Left ventricle myocardium inferior (tissue), 1 donor: ENCODE results near the gene FASN. TPM values are rescaled to one million over a fixed set of nuclear protein-coding genes. Genes with fewer than 3 reads are reported as not detected.
A peak's percentile ranks its signal among the peaks of the same experiment; 100 is the strongest.

Experiments used
- DNase-seq: peaks from one replicate; pipeline ENCODE4 v3.0.0-alpha.2; 2020
- H3K27ac ChIP-seq: fragments of 200-600 bp; replicated peaks from 2 replicates; pipeline ENCODE4 v1.8.0; 2021
- H3K27me3 ChIP-seq: fragments of 200-600 bp; 2 replicates; pipeline ENCODE4 v1.8.0; 2021; ENCODE audit warnings: low read depth
- H3K36me3 ChIP-seq: fragments of 200-600 bp; 2 replicates; pipeline ENCODE4 v1.8.0; 2021
- H3K4me1 ChIP-seq: fragments of 200-600 bp; 2 replicates; pipeline ENCODE4 v1.8.0; 2021
- H3K4me3 ChIP-seq: fragments of 200-600 bp; 2 replicates; pipeline ENCODE4 v1.8.0; 2021; ENCODE audit warnings: mild to moderate bottlenecking, moderate library complexity
- H3K9me3 ChIP-seq: fragments of 200-600 bp; replicated peaks from 2 replicates; pipeline ENCODE4 v1.8.0; 2021
- intact Hi-C: fragments of 100-400 bp; cut with micrococcal nuclease; formaldehyde crosslinking; loops from one replicate; pipeline ENCODE4 v1.11.0; 2022
- total RNA-seq: library from RNA; stranded (reverse); fragmentation: NEBNext Ultra II Directional; extraction: Animal tissue kit (Norgen Biotek cat#: 25700); gene quantifications from one replicate; pipeline ENCODE4 v1.2.1, GENCODE V29; 2021
- TF ChIP-seq, protein P1 (sequence below): fragments of 200-600 bp; IDR thresholded peaks from 2 replicates; pipeline ENCODE4 v1.8.0; 2021; ENCODE audit warnings: antibody characterized with exemption, mild to moderate bottlenecking, borderline replicate concordance
- donor health status: DM: no; HTN: yes; CAD: no; lungs with severe emphysema.

Gene FASN
- total RNA-seq, 1 donor from 2014 or later = 13.6 TPM

DNA sequence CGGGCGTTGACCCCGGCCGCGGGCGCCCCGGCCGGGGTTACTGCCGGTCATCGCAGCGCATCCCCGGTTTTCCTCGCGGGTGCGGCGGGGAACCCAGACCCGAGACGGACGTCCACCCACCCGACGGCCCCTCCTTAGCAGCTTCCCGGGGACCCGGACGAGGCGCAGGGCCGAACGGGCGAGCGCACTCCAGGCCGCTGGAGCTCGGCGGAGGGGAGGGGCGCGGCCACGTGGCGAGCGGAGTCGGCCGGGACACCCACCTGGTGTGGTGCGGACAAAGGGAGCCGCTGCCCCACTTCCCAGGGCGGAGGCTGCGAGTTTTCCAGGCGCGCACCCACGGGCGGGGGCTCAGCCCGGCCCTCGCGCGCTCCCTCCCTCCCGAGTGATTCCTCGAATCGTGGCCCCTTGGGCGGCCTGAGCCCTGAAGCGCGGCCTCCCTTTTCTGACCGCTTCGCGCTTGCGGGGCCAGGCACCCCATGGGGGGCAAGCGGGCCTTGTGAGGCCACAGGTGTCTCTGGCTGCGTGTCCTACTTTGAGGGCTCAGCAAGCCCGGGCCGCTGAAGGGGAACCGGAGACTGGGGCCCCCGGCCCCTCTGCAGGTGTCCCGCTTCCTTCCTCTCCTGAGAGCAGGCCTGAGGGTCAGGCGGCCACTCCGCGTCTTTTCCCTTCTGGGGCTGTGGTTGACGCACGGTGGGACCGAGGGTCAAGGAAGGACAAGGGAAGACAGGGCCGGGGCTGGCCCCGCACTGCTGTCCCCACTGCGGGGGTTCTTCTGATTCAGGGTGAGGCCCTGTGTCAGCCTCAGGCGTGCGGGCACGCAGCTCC lies 1.1 kb upstream of the FASN start:
- no peak for DNase-seq
- Histone ChIP-seq H3K27me3 (no peaks in the 10 kb centered on the region), H3K4me3 (peak overlapping the region; percentile 80), H3K4me1 (peaks cover 57% of the 10 kb centered on the region), H3K36me3 (peaks cover 20% of the 10 kb centered on the region), H3K27ac (peak overlapping the region; percentile 96), H3K9me3 (no peaks in the 10 kb centered on the region)
- TF ChIP-seq, protein P1, sequence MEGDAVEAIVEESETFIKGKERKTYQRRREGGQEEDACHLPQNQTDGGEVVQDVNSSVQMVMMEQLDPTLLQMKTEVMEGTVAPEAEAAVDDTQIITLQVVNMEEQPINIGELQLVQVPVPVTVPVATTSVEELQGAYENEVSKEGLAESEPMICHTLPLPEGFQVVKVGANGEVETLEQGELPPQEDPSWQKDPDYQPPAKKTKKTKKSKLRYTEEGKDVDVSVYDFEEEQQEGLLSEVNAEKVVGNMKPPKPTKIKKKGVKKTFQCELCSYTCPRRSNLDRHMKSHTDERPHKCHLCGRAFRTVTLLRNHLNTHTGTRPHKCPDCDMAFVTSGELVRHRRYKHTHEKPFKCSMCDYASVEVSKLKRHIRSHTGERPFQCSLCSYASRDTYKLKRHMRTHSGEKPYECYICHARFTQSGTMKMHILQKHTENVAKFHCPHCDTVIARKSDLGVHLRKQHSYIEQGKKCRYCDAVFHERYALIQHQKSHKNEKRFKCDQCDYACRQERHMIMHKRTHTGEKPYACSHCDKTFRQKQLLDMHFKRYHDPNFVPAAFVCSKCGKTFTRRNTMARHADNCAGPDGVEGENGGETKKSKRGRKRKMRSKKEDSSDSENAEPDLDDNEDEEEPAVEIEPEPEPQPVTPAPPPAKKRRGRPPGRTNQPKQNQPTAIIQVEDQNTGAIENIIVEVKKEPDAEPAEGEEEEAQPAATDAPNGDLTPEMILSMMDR = no peak
- intact Hi-C loops = no loop called here

DNA sequence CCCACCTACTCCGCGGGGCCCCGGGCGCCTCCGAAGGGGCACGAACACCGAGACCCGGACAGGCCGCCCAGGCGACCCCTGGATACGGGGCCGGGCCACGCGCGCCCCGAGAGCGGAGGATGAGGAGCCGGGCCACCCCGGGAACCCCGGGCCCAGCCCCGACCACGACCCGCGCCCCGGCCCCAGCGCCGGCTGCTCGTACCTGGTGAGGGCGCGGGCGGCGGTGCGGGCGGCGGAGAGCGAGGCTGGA lies 192 bp downstream of the FASN start:
- intact Hi-C loops = no loop called here
- peaks cover 47% of the 10 kb centered on the region for H3K4me1 ChIP-seq
- peak overlapping the region; percentile 80 for H3K4me3 ChIP-seq
- no peak for DNase-seq
- no peaks in the 10 kb centered on the region for H3K27me3 ChIP-seq
- peak overlapping the region; percentile 96 for H3K27ac ChIP-seq
- no peaks in the 10 kb centered on the region for H3K9me3 ChIP-seq
- TF ChIP-seq, protein P1 = no peak
- H3K36me3 ChIP-seq = peaks cover 33% of the 10 kb centered on the region

DNA sequence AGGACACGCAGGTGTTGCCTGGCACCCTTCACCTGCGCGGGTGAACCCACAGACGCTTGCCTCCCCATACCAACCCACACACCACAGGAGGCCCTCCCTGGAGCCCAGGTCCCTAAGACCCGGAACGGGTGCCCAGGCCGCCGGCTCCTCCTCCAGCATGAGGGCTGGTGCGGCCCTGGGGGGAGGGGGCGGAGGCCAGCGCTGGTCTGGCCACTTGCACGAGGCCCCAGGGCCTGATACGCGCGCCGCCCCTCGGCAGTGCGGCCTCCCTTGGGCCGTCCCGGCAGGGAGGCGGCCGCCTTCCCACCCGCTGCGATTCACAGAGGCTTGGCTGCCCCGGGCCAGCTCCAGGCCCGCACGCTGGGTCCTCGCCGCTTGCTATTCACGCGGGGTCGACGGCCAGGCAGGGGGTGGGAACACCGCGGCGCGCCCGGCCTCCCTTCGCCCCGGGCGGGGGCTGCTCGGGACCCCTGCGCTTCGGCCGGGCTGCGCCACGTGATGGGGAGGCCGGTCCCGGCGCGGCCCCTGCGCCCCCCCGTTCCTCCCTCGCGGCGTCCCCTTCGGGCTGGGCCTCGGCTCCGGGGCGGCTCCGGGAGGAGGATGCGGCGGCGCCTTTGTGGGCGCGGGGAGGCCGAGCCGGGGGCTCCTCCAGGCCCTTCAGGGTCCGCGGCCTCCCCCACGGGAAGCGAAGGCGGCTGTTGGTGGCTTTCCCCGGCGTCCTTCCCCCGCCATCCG lies 685 bp downstream of the FASN start:
- peak overlapping the region; percentile 80 for H3K4me3 ChIP-seq
- peak overlapping the region; percentile 96 for H3K27ac ChIP-seq
- H3K36me3 ChIP-seq = peaks cover 38% of the 10 kb centered on the region
- TF ChIP-seq, protein P1 = no peak
- intact Hi-C loops = no loop called here
- no peaks in the 10 kb centered on the region for H3K27me3 ChIP-seq
- no peak for DNase-seq
- no peaks in the 10 kb centered on the region for H3K9me3 ChIP-seq
- peaks cover 47% of the 10 kb centered on the region for H3K4me1 ChIP-seq

DNA sequence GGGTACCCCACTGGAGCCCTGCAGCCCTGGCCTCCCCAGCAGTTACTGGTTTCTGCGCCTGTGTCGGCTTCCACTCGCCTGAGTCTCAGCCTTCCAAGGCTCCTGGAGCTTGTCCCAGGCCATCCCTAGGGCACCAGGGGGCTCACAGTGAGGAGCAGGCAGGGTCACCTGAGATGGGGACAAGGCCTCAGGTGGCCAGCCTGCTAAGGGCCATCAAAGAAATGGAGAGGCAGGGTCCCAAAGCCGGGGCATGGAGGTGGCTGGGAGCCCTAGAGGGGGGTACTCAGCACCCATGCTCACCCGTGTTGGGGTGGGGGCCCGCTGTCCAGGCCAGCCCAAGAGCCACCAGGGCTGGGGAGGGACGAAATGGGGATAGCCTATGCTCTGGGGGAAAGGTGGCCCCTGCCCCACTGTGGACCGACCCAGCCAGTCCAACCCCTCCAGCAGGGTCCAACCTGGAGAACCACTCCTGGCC lies 1.3 kb downstream of the FASN start:
- intact Hi-C loops = no loop called here
- H3K4me3 ChIP-seq = peak overlapping the region; percentile 80

More for the DNA sequence above, 1.3 kb downstream of the FASN start:
- H3K4me1 ChIP-seq = peaks cover 47% of the 10 kb centered on the region
- no peak for DNase-seq
- H3K27me3 ChIP-seq = no peaks in the 10 kb centered on the region
- H3K36me3 ChIP-seq = peaks cover 44% of the 10 kb centered on the region
- TF ChIP-seq, protein P1 = no peak
- peak overlapping the region; percentile 96 for H3K27ac ChIP-seq
- H3K9me3 ChIP-seq = no peaks in the 10 kb centered on the region
